22Rv1 (cell line): ENCODE measurements around the gene STYK1.

ENCODE experiments used
- CTCF ChIP-seq: fragments of 450-650 bp; IDR thresholded peaks from 2 replicates; pipeline ENCODE4 v1.5.1; 2017; ENCODE audit warnings: mild to moderate bottlenecking
- ZFX ChIP-seq: fragments of 450-650 bp; IDR thresholded peaks from 2 replicates; pipeline ENCODE4 v1.6.1; 2017; ENCODE audit warnings: antibody characterized with exemption, borderline replicate concordance

- no peak for TF ChIP-seq CTCF
- no peak for TF ChIP-seq ZFX
Measured at GRCh38 chr12:10667581-10667980, 6.3 kb downstream of the STYK1 start.
